K562 (cell line): ENCODE measurements around the gene ARHGEF38. TPM values are rescaled to one million over a fixed set of nuclear protein-coding genes. Genes with fewer than 3 reads are reported as not detected.
A peak's percentile ranks its signal among the peaks of the same experiment; 100 is the strongest.

ENCODE experiments used
- BMI1 ChIP-seq: fragments of 150-350 bp; IDR thresholded peaks from 2 replicates; pipeline ENCODE4 v1.6.1; 2014; ENCODE audit warnings: low read length
- CBX8 ChIP-seq: fragments of 200-600 bp; sonication (generic); IDR thresholded peaks from 2 replicates; pipeline ENCODE4 v1.6.1; 2012; ENCODE audit warnings: borderline replicate concordance, mixed run types, low read depth, mild to moderate bottlenecking, moderate library complexity, mixed read lengths, low read length, control low read depth, inconsistent platforms; ENCODE audit not compliant: poor library complexity, severe bottlenecking; ENCODE audit errors: extremely low read depth
- COPS2 ChIP-seq: fragments of 450-650 bp; conservative IDR thresholded peaks from 2 replicates; pipeline ENCODE4 v1.6.1; 2016; ENCODE audit warnings: mild to moderate bottlenecking, moderate library complexity
- DLX4 ChIP-seq: fragments of 250-450 bp; sonication (Bioruptor Pico); IDR thresholded peaks from 2 replicates; pipeline ENCODE4 v1.6.1; 2021; ENCODE audit warnings: mild to moderate bottlenecking
- FOSL1 ChIP-seq: fragments of 200-800 bp; sonication (Bioruptor generic); conservative IDR thresholded peaks from 2 replicates; pipeline ENCODE4 v1.6.1; 2016; ENCODE audit warnings: missing genetic modification characterization, missing compliant biosample characterization
- GATA2 ChIP-seq: sonication (generic); formaldehyde crosslinking; IDR thresholded peaks from 2 replicates; pipeline ENCODE4 v1.4.0; 2020; ENCODE audit warnings: mild to moderate bottlenecking, missing genetic modification reagents
- GMEB1 ChIP-seq: fragments of 250-450 bp; sonication (Bioruptor Pico); IDR thresholded peaks from 2 replicates; pipeline ENCODE4 v1.4.0; 2020; ENCODE audit warnings: mild to moderate bottlenecking
- MLLT1 ChIP-seq, 2 experiments: fragments of 450-650 bp; IDR thresholded peaks; 2 replicates each; pipeline ENCODE4 v1.6.1; 2016
- PYGO2 ChIP-seq: fragments of 450-650 bp; IDR thresholded peaks from 2 replicates; pipeline ENCODE4 v1.6.1; 2016; ENCODE audit warnings: mild to moderate bottlenecking, missing genetic modification characterization, moderate library complexity, missing compliant biosample characterization
- RFX1 ChIP-seq: fragments of 450-650 bp; IDR thresholded peaks from 2 replicates; pipeline ENCODE4 v1.6.1; 2016; ENCODE audit warnings: mild to moderate bottlenecking, moderate library complexity
- RNF2 ChIP-seq: sonication (generic); IDR thresholded peaks from 2 replicates; pipeline ENCODE4 v1.6.1; 2016
- ZBTB7A ChIP-seq: IDR thresholded peaks from 2 replicates; pipeline ENCODE4 v1.6.1; 2011; ENCODE audit warnings: low read depth, mild to moderate bottlenecking, low read length, moderate library complexity, borderline replicate concordance; ENCODE audit not compliant: control insufficient read depth
- ZNF3 ChIP-seq: fragments of 250-450 bp; sonication (Bioruptor Pico); IDR thresholded peaks from 2 replicates; pipeline ENCODE4 v1.5.0; 2021; ENCODE audit warnings: mild to moderate bottlenecking, moderate library complexity
- ZNF398 ChIP-seq: fragments of 250-450 bp; sonication (Bioruptor Pico); IDR thresholded peaks from 2 replicates; pipeline ENCODE4 v1.8.0; 2021; ENCODE audit warnings: moderate library complexity, mild to moderate bottlenecking, inconsistent platforms
- ZNF589 ChIP-seq: fragments of 200-800 bp; sonication (Bioruptor generic); IDR thresholded peaks from 2 replicates; pipeline ENCODE4 v1.6.1; 2016; ENCODE audit warnings: low read depth, missing genetic modification characterization, missing compliant biosample characterization
- ZNF639 ChIP-seq, 2 experiments: fragments of 200-800 bp in 1 of 2; sonication (Bioruptor generic) in 1 of 2; sonication (generic) in 1 of 2; formaldehyde crosslinking in 1 of 2; IDR thresholded peaks in 1 of 2; conservative IDR thresholded peaks in 1 of 2; 2 replicates each; pipeline versions ENCODE4 v1.5.0 to v1.6.1; 2016 to 2020; ENCODE audit warnings: missing compliant biosample characterization in 1 of 2, missing genetic modification characterization in 1 of 2, missing genetic modification reagents in 1 of 2
- ZNF785 ChIP-seq: fragments of 250-450 bp; sonication (Bioruptor Pico); IDR thresholded peaks from 2 replicates; pipeline ENCODE4 v1.4.0; 2020; ENCODE audit warnings: mild to moderate bottlenecking
- polyA plus RNA-seq, 8 experiments: library from polyadenylated mRNA; depleted of rRNA in 4 of 8; stranded (reverse) in 5 of 8; unstranded in 3 of 8; fragments of >200 nt; fragmentation: Nextera tagmentation in 2 of 8; fragmentation: Illumina TruSeq in 1 of 8; extraction: Ambion mirVana in 2 of 8; extraction: Trizol in 1 of 8; gene quantifications; 2 replicates each; pipeline versions ENCODE4 v1.2.1 to v1.2.3, GENCODE V29; 2011 to 2014; ENCODE audit warnings: inconsistent platforms in 1 of 8, missing spikeins in 1 of 8
- total RNA-seq, 7 experiments: library from RNA; depleted of rRNA in 6 of 7; stranded (reverse); fragments of >200 nt in 6 of 7; fragmentation: Illumina TruSeq in 2 of 7; extraction: Trizol in 2 of 7; gene quantifications; 2 replicates each; pipeline versions ENCODE4 v1.2.1 to v1.2.3, GENCODE V29; 2011 to 2021; ENCODE audit warnings: low replicate concordance in 1 of 7

Gene ARHGEF38
- total and polyA plus RNA-seq, 9 of the 15 experiments (the other 6 are each of a cell fraction or from before 2014, with no cell fraction given): 0.17 TPM; not detected in 8

GRCh38 chr4:105708181-105709080, 156.0 kb downstream of the ARHGEF38 start, which contains the start of the genes GSTCD and INTS12 (continued):
- TF ChIP-seq COPS2 (no peak), ZNF589 (CRISPR knock-in tag) (no peak), ZNF3 (no peak), BMI1 (peak; percentile 54; the same call in 1 of the 2 replicates), ZNF639 (CRISPR knock-in tag; conservative IDR thresholded peaks at IDR 0.05 in 1 of 2, IDR thresholded peaks at IDR 0.05 in 1 of 2) (peak in 1 of 2 experiments; percentile 100; a peak in 3 of 4 replicates), CBX8 (no peak), RFX1 (no peak), PYGO2 (tag) (peak; percentile 70; the same call in 1 of the 2 replicates), ZBTB7A (peak; percentile 80), ZNF785 (CRISPR knock-in tag) (no peak), DLX4 (CRISPR knock-in tag) (no peak), MLLT1 (IDR thresholded peaks at IDR 0.05) (0 out of 4 replicates have a peak, but pooled peaks of 1 of the 2 experiments have one; percentile 29), GATA2 (CRISPR knock-in tag) (no peak), ZNF398 (no peak), FOSL1 (tag) (peak; percentile 42), GMEB1 (CRISPR knock-in tag) (peak; percentile 70), RNF2 (peak; percentile 93)
